ENCODE measurements around the gene HOXB6.

Gene HOXB6

DNA sequence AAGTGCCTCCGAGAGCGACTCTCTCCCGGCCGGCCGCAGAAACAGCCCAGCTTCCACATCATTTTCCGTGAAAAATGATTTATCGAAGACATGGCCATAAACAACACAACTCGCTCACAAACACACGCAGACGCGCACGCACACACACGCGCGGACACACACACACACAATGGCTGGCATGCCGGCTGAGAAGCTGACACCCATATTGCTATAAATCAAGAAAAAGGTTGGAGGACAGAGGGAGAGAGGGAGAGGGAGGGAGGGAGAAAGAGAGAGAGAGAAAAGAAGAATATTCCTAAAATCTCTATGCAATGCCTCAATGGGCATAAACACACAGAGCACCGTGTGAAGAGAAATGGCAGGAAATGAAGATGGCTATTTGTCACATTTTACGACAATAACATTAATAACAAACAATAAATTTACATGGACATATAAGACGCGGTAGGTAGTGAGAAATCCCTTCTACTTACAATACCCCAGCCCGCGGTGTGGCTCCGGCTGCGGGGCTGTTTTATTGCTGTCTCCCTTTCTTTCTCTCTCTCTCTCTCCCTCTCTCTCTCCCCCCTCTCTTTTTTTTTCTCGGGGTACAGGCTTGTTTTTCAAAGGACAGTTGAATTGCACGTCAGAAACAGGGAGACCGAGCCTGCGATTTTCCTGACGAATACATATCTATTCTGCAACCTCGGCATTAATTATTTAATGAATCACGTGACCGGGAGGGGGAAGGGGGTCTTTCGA is 36.1 kb downstream of the HOXB6 start:
- FAIRE-seq (no peak), DNase-seq (ENCODE audit: insufficient read length, low spot score) (no peak)
- TF ChIP-seq, protein P1, sequence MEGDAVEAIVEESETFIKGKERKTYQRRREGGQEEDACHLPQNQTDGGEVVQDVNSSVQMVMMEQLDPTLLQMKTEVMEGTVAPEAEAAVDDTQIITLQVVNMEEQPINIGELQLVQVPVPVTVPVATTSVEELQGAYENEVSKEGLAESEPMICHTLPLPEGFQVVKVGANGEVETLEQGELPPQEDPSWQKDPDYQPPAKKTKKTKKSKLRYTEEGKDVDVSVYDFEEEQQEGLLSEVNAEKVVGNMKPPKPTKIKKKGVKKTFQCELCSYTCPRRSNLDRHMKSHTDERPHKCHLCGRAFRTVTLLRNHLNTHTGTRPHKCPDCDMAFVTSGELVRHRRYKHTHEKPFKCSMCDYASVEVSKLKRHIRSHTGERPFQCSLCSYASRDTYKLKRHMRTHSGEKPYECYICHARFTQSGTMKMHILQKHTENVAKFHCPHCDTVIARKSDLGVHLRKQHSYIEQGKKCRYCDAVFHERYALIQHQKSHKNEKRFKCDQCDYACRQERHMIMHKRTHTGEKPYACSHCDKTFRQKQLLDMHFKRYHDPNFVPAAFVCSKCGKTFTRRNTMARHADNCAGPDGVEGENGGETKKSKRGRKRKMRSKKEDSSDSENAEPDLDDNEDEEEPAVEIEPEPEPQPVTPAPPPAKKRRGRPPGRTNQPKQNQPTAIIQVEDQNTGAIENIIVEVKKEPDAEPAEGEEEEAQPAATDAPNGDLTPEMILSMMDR (IDR thresholded peaks at IDR 0.05; ENCODE audit: insufficient read depth, missing control alignments) = no peak

DNA sequence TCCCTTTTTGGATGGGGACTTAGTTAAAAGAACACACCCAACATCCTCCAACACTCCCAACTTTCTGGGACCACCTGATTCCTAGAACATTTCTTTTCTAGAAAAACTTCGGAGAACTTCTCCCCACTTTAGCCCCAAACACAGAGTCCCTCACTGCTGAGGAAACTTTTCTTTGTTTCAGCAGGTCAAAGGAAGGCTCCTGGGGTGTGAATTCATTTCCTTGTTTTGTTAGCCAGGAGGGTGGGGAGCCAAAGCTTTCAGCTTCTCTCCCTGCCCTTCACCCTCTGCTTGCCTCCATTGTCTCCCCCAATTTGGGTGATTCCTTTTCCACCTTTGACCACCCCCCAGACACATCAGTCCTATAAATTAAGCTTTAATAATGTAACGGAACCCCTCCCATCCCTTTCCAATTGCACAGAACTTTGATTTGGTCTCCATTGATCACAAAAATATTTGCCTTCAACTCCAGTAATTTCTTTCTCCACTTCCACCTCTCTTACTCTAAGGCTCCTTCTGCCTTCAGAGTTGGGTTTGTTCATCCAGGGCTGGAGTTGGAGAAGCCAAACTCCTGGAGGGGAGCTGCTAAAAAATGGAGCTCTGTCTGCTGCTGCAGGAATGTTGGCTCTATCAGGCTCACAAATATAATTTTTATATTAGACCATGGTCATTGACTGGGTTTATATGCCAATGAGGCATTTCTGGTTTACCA is 37.0 kb downstream of the HOXB6 start:
- no peak for FAIRE-seq
- TF ChIP-seq, protein P1 (IDR thresholded peaks at IDR 0.05; ENCODE audit: insufficient read depth, missing control alignments) = no peak
- DNase-seq (ENCODE audit: insufficient read length, low spot score) = no peak

DNA sequence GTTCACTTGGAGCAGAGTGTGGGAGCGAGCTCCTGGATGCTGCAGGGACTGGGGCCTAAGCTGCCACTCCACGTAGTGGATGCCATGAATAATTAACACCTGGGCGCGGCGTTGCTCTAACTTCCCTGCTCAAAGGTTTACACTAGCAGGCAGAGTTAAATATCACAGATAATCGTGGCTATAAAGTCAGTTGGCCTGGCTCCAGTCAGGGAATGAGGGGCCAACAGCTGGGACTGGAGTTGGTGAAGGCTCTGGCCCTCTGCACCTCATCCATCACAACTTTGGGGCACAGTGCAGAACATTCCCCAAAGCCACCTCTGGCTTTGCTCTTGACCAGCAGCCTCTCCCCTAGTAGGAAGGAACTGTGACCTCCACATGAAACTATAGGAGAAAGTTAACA is 37.6 kb downstream of the HOXB6 start:
- FAIRE-seq = no peak
- no peak for DNase-seq (ENCODE audit: insufficient read length, low spot score)
- TF ChIP-seq, protein P1 (IDR thresholded peaks at IDR 0.05; ENCODE audit: insufficient read depth, missing control alignments) = no peak

- TF ChIP-seq, protein P1 (IDR thresholded peaks at IDR 0.05; ENCODE audit: insufficient read depth, missing control alignments) = no peak
- DNase-seq (ENCODE audit: insufficient read length, low spot score) = no peak
- no peak for FAIRE-seq
These were observed 38.1 kb downstream of the HOXB6 start for GRCh38 chr17:48566717-48567116.

DNA sequence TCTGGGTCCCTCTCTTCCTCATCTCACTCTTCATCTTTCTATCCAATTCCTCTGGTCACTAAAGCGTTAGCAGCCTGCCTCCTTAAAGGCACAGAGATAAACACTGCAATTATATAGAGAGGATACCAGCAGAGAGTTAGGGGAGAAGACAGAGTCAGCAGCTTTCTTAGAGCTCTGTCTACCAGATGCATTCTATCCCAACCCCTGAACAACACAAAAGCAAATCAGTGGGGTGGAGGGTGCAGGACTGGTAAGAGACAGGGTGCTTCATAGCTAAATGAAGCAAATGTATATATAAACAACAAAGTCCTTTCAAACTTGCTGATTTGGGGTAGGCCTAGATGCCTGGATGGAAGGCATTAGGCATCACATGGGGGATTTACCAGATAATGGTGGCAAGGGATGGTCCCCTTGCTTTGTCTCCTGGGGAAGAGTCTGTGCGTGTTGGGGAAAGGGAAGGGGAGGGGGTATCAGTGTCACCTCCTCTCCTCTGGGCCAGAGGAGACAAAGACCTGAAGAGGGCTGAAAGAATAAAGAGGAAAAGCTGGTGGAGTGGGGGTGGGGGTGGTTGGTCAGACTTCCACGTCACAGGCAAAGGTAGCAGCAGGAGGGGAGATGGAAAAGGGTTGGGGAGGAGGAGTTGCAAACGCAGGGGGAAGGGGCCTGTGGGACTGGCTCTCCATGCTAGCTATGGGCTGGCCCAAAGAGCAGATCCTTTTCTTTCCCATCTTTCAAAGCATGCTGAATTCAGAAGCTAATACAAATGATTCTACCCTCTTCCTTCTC is 38.7 kb downstream of the HOXB6 start:
- TF ChIP-seq, protein P1 (IDR thresholded peaks at IDR 0.05; ENCODE audit: insufficient read depth, missing control alignments) = no peak
- DNase-seq (ENCODE audit: insufficient read length, low spot score) (no peak), FAIRE-seq (no peak)

DNA sequence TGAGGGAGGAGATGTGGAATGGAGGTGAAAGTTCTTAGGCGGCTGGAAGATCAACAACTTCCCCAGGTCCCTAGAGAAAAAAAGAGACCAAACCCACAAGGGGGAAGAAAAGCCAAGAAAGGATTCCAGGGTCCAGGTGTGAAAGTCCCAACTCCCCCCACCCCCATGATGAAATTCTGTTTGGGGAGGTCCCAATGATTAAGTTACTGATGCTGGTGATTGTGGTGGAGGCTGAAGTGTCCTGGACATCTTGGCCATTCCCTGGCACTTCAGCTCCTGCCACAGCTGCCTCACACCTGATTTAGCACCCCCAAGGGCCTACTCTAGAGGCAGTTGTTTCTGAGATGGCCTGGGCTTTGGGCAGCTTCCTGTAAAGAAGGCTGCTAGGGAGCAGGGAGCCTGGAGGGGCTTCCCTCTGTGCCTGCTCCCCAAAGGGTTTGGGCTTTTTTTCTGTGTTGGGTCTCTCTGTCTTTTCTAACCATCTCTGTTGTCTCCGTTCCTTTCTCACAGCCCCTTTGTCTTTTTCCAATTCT is 39.7 kb downstream of the HOXB6 start:
- DNase-seq (ENCODE audit: insufficient read length, low spot score) (no peak), FAIRE-seq (no peak)
- TF ChIP-seq, protein P1 (IDR thresholded peaks at IDR 0.05; ENCODE audit: insufficient read depth, missing control alignments) = no peak

Data from D721Med (cell line).